ENCODE results near the gene AKT3.

AKT3 gene

DNA sequence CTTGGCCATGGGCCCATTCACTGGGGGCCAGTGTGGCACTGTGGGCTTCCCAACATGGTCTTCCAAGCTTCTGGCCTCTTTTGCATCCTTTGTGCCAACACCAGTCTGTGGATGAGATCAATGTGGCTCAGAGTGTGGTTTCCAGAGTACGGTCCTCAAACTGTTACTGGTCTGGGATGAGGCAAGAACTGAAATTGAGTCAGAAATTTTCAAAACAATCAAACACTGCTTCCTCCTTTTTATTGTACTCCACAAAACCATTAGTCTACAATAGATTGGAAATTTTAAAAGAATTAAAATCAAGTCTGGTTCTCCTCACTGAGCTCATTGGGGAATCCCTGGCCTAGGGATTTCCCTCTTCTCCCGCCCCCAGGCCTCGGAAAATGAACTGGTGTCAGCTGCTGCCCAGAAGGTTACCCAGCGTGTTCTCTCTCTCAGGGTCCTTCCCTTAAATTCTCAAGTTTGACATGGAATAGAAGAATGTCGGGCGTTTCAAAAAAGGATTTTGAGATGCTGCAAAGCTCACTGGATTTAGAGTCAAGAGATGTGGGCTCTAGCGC lies 372.2 kb downstream of the AKT3 start:
- DNase-seq (ENCODE audit: low spot score) = no peak
- Mint-ChIP-seq H3K27me3 (ENCODE audit: low read depth) (peaks cover under 1% of the 10 kb centered on the region), H3K4me3 (no peak overlapping the region), H3K9me3 (no peaks in the 10 kb centered on the region), H3K27ac (no peak overlapping the region), H3K4me1 (ENCODE audit: low read depth) (peaks cover 21% of the 10 kb centered on the region), H3K36me3 (ENCODE audit: low read depth) (peaks cover 3% of the 10 kb centered on the region)

DNA sequence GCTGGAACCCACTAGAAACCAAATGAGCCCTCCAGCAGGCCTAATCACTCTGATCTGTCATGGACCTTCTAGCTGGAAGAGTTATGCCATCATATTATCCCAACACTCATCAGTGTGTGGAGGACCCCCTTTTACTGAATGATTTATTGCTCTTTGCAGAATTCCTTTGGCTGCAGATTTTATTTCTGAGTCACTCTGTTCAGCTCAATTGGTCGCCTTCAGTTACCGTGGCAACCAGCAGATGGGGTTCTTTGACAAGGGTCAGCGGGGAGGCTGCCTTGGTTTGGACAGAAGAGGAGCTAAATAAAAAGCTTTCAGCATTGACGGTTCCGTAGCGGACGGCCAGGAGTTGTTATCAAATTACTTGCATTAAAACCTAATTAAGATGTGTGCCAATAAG lies 374.1 kb downstream of the AKT3 start:
- Mint-ChIP-seq H3K9me3 (no peaks in the 10 kb centered on the region), H3K27ac (no peak overlapping the region), H3K4me1 (ENCODE audit: low read depth) (peaks cover 8% of the 10 kb centered on the region), H3K36me3 (ENCODE audit: low read depth) (peaks cover 3% of the 10 kb centered on the region), H3K27me3 (ENCODE audit: low read depth) (no peaks in the 10 kb centered on the region), H3K4me3 (no peak overlapping the region)
- no peak for DNase-seq (ENCODE audit: low spot score)

DNA sequence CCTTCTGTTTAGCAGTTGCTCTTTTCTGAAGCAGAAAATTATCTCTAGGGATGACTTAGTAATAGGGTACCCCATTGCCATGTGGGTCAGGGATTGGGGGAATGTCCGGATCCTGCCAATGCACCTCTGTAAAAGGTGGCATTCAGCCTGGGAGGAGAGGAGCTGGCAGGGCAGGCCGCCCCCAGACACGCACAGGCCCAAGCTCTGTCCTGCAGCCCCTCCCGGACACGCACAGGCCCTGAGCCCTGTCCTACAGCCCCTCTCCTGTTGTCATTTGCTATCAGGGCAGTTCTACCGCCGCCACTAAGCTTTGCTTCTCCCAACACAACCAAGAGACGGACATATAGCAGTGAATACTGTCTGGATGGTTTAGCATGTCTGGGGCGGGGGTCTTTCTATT lies 375.1 kb downstream of the AKT3 start:
- H3K4me3 Mint-ChIP-seq = no peak overlapping the region
- peaks cover under 1% of the 10 kb centered on the region for H3K36me3 Mint-ChIP-seq (ENCODE audit: low read depth)
- no peak overlapping the region for H3K27ac Mint-ChIP-seq
- H3K4me1 Mint-ChIP-seq (ENCODE audit: low read depth) = peaks cover 7% of the 10 kb centered on the region
- DNase-seq (ENCODE audit: low spot score) = no peak
- H3K9me3 Mint-ChIP-seq = no peaks in the 10 kb centered on the region
- H3K27me3 Mint-ChIP-seq (ENCODE audit: low read depth) = no peaks in the 10 kb centered on the region

DNA sequence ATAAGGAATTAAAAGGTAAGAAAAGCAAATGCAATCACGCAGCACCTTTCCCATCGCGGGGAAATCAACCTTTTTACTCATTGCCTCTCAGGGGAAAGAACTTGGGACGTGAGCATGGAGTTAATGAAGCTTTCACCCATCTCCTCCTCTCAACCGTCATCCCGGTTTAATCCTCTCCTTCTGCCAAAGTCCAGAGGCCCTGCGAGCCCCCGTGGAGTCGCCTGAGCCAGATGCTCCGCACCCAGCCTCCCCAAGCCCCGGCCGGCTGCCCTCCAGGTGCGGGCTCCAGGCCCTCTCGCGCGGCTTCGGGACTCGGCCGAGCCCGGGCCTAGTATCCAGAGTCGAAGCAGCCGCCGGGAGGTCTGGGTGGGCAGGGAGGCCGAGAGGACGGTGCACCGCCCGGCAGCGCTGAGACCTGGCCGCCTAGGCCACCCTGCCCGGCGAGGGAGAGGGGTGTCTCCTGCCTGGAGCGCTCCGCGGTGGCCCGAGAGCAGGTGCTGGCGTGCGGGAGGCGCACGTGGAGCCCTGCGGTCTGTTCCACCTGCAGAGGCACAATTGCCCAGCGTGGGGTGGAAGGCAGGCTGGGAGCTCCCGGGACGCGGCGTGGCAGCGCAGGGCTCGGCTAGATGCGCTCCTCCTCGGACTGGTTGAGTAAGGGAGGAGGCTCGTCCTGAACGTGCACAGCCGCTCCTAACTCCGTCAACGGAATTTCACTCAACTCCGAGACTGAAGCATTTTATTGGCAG lies 375.7 kb downstream of the AKT3 start:
- H3K4me3 Mint-ChIP-seq = no peak overlapping the region
- no peaks in the 10 kb centered on the region for H3K36me3 Mint-ChIP-seq (ENCODE audit: low read depth)
- DNase-seq (ENCODE audit: low spot score) = no peak
- no peak overlapping the region for H3K27ac Mint-ChIP-seq
- H3K27me3 Mint-ChIP-seq (ENCODE audit: low read depth) = no peaks in the 10 kb centered on the region
- peaks cover 7% of the 10 kb centered on the region for H3K4me1 Mint-ChIP-seq (ENCODE audit: low read depth)
- no peaks in the 10 kb centered on the region for H3K9me3 Mint-ChIP-seq

DNA sequence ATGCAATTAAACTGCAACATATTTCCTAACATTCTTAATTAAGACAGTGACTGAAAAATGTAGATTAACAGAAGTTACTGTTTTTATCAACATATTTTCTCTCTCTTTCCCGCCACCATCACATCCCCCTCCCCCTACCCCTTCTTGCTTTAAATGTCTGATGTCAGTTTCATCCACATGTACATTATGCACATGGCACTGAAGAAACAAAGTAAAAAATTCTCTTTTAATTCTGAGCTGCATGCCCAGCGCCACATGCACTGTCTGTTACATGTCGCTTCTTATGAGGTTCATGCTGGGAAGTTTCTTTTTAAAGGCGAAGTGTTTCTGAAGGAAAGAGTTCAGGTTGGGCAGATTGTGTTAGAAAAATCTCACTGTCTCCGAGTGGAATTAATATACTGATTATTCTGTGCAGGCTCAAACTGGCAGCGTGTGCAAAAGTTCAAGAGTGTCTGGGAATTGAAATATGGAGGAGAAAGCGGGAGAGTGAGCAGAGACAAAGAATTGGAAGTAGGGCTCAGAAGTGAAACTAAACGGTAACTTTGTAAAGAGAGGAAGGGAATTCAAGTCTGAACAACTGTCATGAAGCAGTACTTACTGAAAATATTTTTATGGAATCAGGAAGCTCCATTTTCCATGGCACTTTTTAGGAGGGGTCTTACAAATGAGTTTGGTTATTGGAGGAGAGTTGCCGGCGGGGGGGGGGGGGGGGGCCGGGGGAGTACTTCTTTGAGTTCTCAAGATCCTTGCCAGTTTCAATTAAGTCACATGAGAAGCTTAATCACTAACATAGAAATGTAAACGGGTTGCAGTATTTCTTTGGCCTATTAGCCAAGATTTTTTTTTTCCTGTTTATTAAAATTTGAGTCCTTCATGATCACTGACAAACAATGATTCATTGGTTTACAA lies 376.6 kb downstream of the AKT3 start:
- no peak for DNase-seq (ENCODE audit: low spot score)
- peak overlapping the region; percentile 79 for H3K4me3 Mint-ChIP-seq
- no peaks in the 10 kb centered on the region for H3K9me3 Mint-ChIP-seq
- H3K27ac Mint-ChIP-seq = peak overlapping the region; percentile 66
- H3K4me1 Mint-ChIP-seq (ENCODE audit: low read depth) = peaks cover 7% of the 10 kb centered on the region
- H3K27me3 Mint-ChIP-seq (ENCODE audit: low read depth) = no peaks in the 10 kb centered on the region
- no peaks in the 10 kb centered on the region for H3K36me3 Mint-ChIP-seq (ENCODE audit: low read depth)

DNA sequence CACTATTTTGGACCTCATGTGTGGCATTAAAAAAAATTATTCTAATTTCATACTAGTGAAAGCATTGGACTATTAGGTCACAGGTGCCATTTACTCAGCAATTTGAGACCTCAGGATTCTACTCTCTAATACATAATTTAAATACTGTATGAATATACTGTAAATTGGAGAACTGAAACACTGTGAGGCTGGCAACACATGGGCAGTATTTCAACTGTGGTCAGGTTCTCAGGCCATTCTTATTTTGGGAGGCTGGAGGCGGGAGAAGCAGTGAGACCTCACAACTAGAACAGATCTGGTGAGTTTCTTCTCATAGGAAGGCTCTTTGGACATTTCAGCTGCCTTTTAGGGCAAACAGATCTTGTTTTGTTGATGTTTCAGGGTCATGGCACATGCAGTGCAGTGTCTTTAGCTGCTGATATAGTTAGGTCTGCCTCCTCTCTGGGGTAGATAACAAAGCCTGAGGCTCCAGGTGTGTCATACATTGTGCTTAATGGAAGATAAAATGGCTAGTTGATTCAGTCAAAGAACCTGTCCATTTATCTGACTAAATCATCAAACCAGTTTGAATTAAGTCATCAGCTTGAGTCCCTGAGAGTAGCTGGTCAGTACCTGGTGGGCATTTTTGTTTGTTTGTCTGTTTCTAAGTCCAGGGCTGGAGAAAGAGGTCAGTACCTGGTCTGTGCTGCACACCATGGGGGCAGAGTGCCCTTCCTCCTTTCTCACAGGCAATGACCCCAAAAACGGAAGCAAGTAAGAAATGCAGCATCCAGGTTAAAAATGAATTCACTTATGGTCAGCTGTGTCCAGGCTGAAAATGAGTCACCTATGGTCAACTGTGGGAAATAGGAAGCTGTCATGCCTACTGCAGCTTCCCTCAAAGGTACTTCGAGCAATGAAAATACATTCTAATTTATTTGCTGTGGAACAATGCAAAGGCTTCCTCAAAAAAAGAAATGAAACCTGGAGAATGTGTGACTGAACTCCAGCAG lies 378.0 kb downstream of the AKT3 start:
- H3K27ac Mint-ChIP-seq = no peak overlapping the region
- no peaks in the 10 kb centered on the region for H3K36me3 Mint-ChIP-seq (ENCODE audit: low read depth)
- H3K27me3 Mint-ChIP-seq (ENCODE audit: low read depth) = no peaks in the 10 kb centered on the region
- no peak overlapping the region for H3K4me3 Mint-ChIP-seq
- peaks cover 7% of the 10 kb centered on the region for H3K4me1 Mint-ChIP-seq (ENCODE audit: low read depth)
- DNase-seq (ENCODE audit: low spot score) = no peak
- no peaks in the 10 kb centered on the region for H3K9me3 Mint-ChIP-seq

DNA sequence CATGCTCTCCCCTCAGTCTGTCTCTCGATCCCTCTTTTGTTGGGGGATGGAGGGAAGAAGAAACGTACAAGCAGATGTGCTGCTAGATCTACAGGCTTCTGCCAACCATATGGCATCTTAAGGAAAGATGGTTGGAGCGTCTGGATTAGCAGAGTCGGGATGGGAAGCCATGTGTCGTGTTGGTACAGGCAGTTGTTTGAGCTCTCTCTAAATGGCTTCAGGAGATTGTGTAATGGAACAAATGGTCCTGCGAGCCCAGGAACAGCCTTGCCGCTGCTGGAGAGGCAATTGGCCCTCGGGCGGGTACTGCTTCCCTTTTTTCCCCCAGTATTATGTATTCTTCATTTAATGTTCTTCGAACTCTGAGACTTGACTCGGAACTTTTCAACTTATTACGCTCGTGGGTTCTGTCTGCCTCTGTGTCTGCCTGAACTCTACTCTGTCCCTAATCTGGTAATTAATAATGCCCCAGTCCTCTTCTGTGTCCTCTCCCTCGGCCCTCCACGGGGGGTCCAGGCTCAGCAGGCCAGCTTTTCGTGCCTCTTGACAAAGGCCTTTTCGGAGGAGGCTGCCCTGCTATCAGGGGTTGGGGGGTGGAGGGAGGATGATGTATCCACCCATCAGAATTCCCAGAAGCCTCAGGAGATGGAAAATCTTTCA lies 378.9 kb downstream of the AKT3 start:
- no peak overlapping the region for H3K27ac Mint-ChIP-seq
- no peak overlapping the region for H3K4me3 Mint-ChIP-seq
- no peaks in the 10 kb centered on the region for H3K27me3 Mint-ChIP-seq (ENCODE audit: low read depth)
- H3K9me3 Mint-ChIP-seq = no peaks in the 10 kb centered on the region
- no peak for DNase-seq (ENCODE audit: low spot score)
- H3K4me1 Mint-ChIP-seq (ENCODE audit: low read depth) = peaks cover 7% of the 10 kb centered on the region
- no peaks in the 10 kb centered on the region for H3K36me3 Mint-ChIP-seq (ENCODE audit: low read depth)

DNA sequence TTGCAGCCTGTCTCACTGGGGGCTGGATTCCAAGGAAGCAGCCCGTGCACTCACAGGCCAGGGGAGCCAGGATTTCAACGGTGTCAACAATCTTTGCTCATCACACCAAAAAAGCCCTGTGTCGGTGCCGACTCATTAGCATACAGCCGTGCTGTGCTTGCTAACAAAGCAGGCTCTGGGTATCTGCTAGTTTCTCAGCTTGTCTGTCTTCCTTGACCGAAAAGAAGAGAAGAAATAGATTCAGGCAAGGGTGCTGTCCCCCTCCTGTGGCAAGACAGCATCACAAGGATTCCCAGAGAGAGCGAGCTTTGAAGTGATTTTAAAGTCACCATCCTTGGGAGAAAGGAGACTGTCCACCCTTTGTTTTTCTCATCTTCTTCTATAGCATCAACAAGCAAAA lies 379.5 kb downstream of the AKT3 start:
- Mint-ChIP-seq H3K27me3 (ENCODE audit: low read depth) (no peaks in the 10 kb centered on the region), H3K4me1 (ENCODE audit: low read depth) (peaks cover 7% of the 10 kb centered on the region), H3K27ac (no peak overlapping the region), H3K36me3 (ENCODE audit: low read depth) (no peaks in the 10 kb centered on the region), H3K4me3 (no peak overlapping the region), H3K9me3 (no peaks in the 10 kb centered on the region)
- DNase-seq (ENCODE audit: low spot score) = no peak

DNA sequence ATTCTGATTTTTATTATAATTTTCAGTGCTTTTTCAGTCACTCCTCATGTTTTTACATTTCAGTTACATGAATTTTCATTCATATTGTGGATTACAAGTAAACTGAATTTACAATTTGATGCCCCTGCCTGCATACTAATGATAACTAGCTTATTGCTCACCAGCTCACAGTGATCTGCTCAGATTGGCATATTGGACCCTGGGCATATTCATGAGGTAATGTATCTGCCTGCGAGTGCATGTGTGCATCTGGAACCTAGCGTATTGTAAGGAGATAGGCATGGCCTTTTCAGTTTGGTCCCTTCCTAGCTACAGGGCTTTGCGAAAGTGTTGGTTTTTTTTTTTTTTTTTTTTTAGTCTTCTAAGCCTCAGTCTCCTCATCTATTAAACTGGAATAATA lies 380.5 kb downstream of the AKT3 start:
- peaks cover 2% of the 10 kb centered on the region for H3K36me3 Mint-ChIP-seq (ENCODE audit: low read depth)

DNA sequence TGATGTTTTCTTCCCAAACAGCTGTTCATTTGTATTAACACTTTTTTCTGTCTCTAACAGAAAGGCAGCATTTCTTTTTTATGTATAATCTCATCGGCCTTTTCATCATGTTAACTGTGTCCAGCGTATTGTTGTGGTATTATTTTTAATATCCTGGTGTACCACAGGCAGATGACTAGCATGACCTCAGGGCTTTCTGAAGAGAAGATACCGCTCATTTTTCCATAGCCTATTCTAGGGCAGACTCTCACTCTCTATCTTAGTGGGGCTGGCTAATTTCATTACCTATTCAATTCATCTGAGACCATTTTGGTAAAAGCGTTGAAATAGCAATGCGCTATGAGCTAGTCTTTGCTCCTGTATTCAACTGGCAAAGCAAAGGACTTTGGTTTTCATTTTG lies 384.3 kb downstream of the AKT3 start:
- Mint-ChIP-seq H3K9me3 (no peaks in the 10 kb centered on the region), H3K4me3 (no peak overlapping the region), H3K4me1 (ENCODE audit: low read depth) (no peaks in the 10 kb centered on the region), H3K27ac (no peak overlapping the region), H3K36me3 (ENCODE audit: low read depth) (peaks cover 2% of the 10 kb centered on the region), H3K27me3 (ENCODE audit: low read depth) (no peaks in the 10 kb centered on the region)
- no peak for DNase-seq (ENCODE audit: low spot score)

More for the DNA sequence above, 380.5 kb downstream of the AKT3 start:
- no peak overlapping the region for H3K4me3 Mint-ChIP-seq
- no peak for DNase-seq (ENCODE audit: low spot score)
- no peak overlapping the region for H3K27ac Mint-ChIP-seq
- H3K9me3 Mint-ChIP-seq = no peaks in the 10 kb centered on the region
- no peaks in the 10 kb centered on the region for H3K27me3 Mint-ChIP-seq (ENCODE audit: low read depth)
- H3K4me1 Mint-ChIP-seq (ENCODE audit: low read depth) = peaks cover 7% of the 10 kb centered on the region

DNA sequence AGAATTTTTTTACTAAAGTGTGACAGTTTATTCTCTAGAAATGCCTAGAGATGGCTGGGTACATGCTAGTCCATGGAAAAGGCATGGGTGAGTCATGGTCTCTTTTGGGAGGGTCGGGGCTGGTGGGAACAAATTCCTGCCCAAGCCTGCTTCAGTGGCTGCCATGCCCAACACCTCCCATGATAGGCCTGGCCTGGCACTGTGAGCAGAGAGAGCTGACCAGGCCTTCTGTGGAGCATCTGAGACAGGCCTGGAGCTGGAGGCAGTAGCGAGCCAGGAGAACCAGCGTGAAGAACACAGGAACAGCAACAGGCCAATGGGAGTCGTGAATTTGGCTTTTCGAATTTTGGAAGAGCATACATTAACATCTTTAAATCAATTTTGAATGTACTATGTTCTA lies 385.0 kb downstream of the AKT3 start:
- DNase-seq (ENCODE audit: low spot score) = no peak
- Mint-ChIP-seq H3K9me3 (no peaks in the 10 kb centered on the region), H3K36me3 (ENCODE audit: low read depth) (peaks cover 2% of the 10 kb centered on the region), H3K27ac (no peak overlapping the region), H3K4me3 (no peak overlapping the region), H3K27me3 (ENCODE audit: low read depth) (no peaks in the 10 kb centered on the region), H3K4me1 (ENCODE audit: low read depth) (no peaks in the 10 kb centered on the region)

DNA sequence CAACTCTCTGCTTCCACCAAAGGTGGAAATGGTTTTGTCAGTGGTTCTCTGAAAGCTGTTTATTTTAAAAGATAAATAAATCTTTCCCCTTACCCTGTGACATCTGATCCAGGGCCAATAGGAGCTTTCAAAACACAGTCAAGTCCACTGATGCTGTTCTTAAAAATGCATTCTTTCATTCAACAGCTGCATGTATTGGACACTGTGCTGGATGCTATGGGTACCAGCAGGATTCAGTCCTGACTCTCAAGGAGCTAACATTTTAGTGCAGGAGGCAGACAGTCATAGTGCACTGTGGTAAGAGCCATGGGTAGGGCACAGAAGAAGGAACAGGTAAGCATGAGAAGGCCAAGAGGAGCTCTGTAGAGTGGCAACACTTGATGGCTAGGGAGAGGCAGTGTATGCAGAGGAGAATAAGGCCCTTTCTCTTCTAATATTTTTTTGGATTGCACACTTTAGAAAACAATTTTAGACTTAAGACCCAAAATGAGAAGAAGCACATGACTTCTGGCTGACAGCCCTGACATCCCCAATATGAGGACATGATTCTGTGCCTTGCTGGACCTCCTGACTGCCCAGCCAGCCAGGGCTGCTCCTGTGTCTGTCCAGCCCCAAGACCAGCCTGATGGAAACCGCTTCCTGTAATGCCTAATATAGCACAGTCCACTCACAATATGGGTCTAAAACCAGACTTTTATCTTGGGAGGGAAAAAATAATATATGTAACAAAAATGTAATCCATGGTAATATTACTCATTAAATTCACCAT lies 386.9 kb downstream of the AKT3 start:
- no peak overlapping the region for H3K27ac Mint-ChIP-seq
- no peak for DNase-seq (ENCODE audit: low spot score)
- H3K9me3 Mint-ChIP-seq = no peaks in the 10 kb centered on the region
- H3K4me1 Mint-ChIP-seq (ENCODE audit: low read depth) = peaks cover 8% of the 10 kb centered on the region
- H3K4me3 Mint-ChIP-seq = no peak overlapping the region
- peaks cover 2% of the 10 kb centered on the region for H3K36me3 Mint-ChIP-seq (ENCODE audit: low read depth)
- no peaks in the 10 kb centered on the region for H3K27me3 Mint-ChIP-seq (ENCODE audit: low read depth)

Measured in T-helper 2 cell treated with Interferon-gamma antibody and Interleukin-4, amounts not matched to agents 5 μg/mL and 100 μg/mL, for 36 hours (primary cell).